MM.1S (cell line): Measurements from ENCODE around the gene SOBP.

Source experiments
- DNase-seq: peaks from one replicate; pipeline ENCODE4 v3.0.0-alpha.2; 2015
- H2AFZ ChIP-seq: fragments of 300-600 bp; sonication (generic); 2 replicates; pipeline ENCODE4 v1.6.0; 2016; ENCODE audit warnings: antibody characterized with exemption, low read length
- H3F3A ChIP-seq: fragments of 300-600 bp; sonication (generic); 2 replicates; pipeline ENCODE4 v1.6.1; 2016; ENCODE audit warnings: mild to moderate bottlenecking, antibody characterized with exemption, low read length, moderate library complexity, mixed read lengths; ENCODE audit not compliant: insufficient read depth
- H3K27ac ChIP-seq: fragments of 300-600 bp; sonication (generic); 2 replicates; pipeline ENCODE4 v1.5.1; 2016; ENCODE audit warnings: mild to moderate bottlenecking, low read length
- H3K27me3 ChIP-seq: fragments of 300-600 bp; sonication (generic); replicated peaks from 2 replicates; pipeline ENCODE4 v1.6.0; 2016; ENCODE audit warnings: low read length; ENCODE audit not compliant: insufficient read depth
- H3K36me3 ChIP-seq: fragments of 300-600 bp; sonication (generic); replicated peaks from 2 replicates; pipeline ENCODE4 v1.6.1; 2016; ENCODE audit warnings: mild to moderate bottlenecking, low read length, mixed read lengths; ENCODE audit not compliant: insufficient read depth
- H3K4me1 ChIP-seq: fragments of 300-600 bp; sonication (generic); 2 replicates; pipeline ENCODE4 v1.6.1; 2016; ENCODE audit warnings: low read length, mixed read lengths
- H3K4me2 ChIP-seq: fragments of 300-600 bp; sonication (generic); 2 replicates; pipeline ENCODE4 v1.6.0; 2016; ENCODE audit warnings: low read depth, low read length
- H3K4me3 ChIP-seq: fragments of 300-600 bp; sonication (generic); 2 replicates; pipeline ENCODE4 v1.5.1; 2016; ENCODE audit warnings: low read length, mixed read lengths
- H3K79me2 ChIP-seq: fragments of 300-600 bp; sonication (generic); 2 replicates; pipeline ENCODE4 v1.6.1; 2016; ENCODE audit warnings: mixed run types, low read length, mixed read lengths
- H3K9ac ChIP-seq: fragments of 300-600 bp; sonication (generic); 2 replicates; pipeline ENCODE4 v1.6.1; 2016; ENCODE audit warnings: low read length, mixed read lengths
- H3K9me2 ChIP-seq: fragments of 300-600 bp; sonication (generic); replicated peaks from 2 replicates; pipeline ENCODE4 v1.6.1; 2016; ENCODE audit warnings: mild to moderate bottlenecking, low read length, mixed read lengths; ENCODE audit not compliant: insufficient read depth
- H3K9me3 ChIP-seq: fragments of 300-600 bp; sonication (generic); replicated peaks from 2 replicates; pipeline ENCODE4 v1.6.1; 2016; ENCODE audit warnings: mild to moderate bottlenecking, low read length, mixed read lengths; ENCODE audit not compliant: insufficient read depth
- H4K20me1 ChIP-seq: fragments of 300-600 bp; sonication (generic); 2 replicates; pipeline ENCODE4 v1.6.1; 2016; ENCODE audit warnings: mild to moderate bottlenecking, low read length, moderate library complexity, mixed read lengths; ENCODE audit not compliant: insufficient read depth
- CTCF ChIP-seq: fragments of 300-600 bp; sonication (generic); IDR thresholded peaks from 2 replicates; pipeline ENCODE4 v1.5.1; 2016; ENCODE audit warnings: antibody characterized with exemption, low read length, mixed read lengths
- EZH2 ChIP-seq: fragments of 300-600 bp; sonication (generic); optimal IDR thresholded peaks from 2 replicates; pipeline ENCODE3; 2017; ENCODE audit warnings: low read depth, mild to moderate bottlenecking, antibody characterized with exemption, low read length, mixed read lengths
- EZH2phosphoT487 ChIP-seq: fragments of 300-600 bp; sonication (generic); IDR thresholded peaks from 2 replicates; pipeline ENCODE4 v1.6.1; 2018; ENCODE audit warnings: antibody characterized with exemption, low read length

Gene SOBP

GRCh38 chr6:107537559-107537958, 47.6 kb downstream of the SOBP start:
- Histone ChIP-seq H4K20me1 (no peaks in the 10 kb centered on the region), H3K9ac (no peak overlapping the region), H2AFZ (no peak overlapping the region), H3K4me2 (no peak overlapping the region), H3F3A (peaks cover 9% of the 10 kb centered on the region), H3K9me3 (no peaks in the 10 kb centered on the region), H3K4me1 (peaks cover 23% of the 10 kb centered on the region), H3K27me3 (no peaks in the 10 kb centered on the region), H3K9me2 (no peaks in the 10 kb centered on the region), H3K79me2 (no peaks in the 10 kb centered on the region), H3K4me3 (no peak overlapping the region), H3K36me3 (no peaks in the 10 kb centered on the region), H3K27ac (no peak overlapping the region)
- no peak for TF ChIP-seq CTCF
- TF ChIP-seq EZH2: no peak
- TF ChIP-seq EZH2phosphoT487: no peak
- no peak for DNase-seq

DNA sequence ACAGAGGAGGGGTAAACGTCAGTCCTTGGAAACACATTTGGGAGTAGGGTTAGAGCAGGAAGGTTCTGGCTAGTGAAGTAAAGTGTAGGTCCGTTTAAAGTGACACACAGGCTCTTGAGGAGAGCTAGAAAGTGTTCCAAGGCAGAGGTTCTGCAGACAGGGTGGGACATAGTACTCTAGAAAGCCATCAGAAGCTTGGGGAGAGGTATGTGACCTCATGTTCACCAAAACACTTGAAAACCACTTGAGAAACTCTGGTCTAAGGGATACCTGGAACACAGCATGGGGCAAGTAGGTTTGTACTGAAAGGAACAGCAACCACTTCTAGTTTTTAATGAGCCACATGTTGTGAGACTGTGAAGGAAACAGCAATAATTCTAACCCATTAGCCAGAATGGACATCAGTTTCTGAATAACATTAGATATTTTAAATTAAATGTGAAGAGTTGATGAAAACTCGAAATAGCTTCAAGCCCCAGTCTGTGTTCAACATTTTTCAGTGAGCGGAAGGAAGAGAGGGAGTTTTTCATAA, 49.0 kb downstream of the SOBP start:
- no peaks in the 10 kb centered on the region for H3K36me3 ChIP-seq
- no peak overlapping the region for H3K4me2 ChIP-seq
- DNase-seq: no peak
- H3K4me3 ChIP-seq: no peak overlapping the region
- H3K9ac ChIP-seq: no peak overlapping the region
- H3K9me3 ChIP-seq: no peaks in the 10 kb centered on the region
- H3F3A ChIP-seq: peaks cover 9% of the 10 kb centered on the region
- H3K4me1 ChIP-seq: peaks cover 23% of the 10 kb centered on the region
- no peaks in the 10 kb centered on the region for H3K79me2 ChIP-seq
- H2AFZ ChIP-seq: no peak overlapping the region
- no peaks in the 10 kb centered on the region for H3K27me3 ChIP-seq
- H3K9me2 ChIP-seq: no peaks in the 10 kb centered on the region; the same call in 1 of the 2 replicates
- no peaks in the 10 kb centered on the region for H4K20me1 ChIP-seq
- TF ChIP-seq EZH2: no peak
- no peak for TF ChIP-seq CTCF
- no peak for TF ChIP-seq EZH2phosphoT487
- H3K27ac ChIP-seq: no peak overlapping the region

DNA sequence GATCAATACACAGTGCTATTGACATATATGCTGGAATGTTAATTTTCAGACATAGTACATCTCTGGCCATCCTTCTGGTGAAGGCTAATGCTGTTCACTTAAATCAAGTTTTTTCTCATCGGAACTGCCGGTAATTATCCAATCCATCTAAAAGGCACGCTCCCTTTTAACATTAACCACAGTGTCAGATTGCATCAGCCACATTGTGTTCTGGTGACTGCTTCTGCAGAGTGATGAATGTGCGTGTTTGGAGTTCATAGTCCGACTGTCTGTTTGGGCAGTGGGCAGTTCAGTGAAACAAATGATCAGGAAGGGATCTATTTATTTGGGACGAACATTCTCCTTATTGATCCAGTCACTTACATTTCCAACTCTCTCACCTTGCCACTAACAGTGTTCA, 49.5 kb downstream of the SOBP start:
- no peaks in the 10 kb centered on the region for H4K20me1 ChIP-seq
- peaks cover 23% of the 10 kb centered on the region for H3K4me1 ChIP-seq
- H3K36me3 ChIP-seq: no peaks in the 10 kb centered on the region
- DNase-seq: no peak
- no peak for TF ChIP-seq EZH2
- no peak for TF ChIP-seq EZH2phosphoT487
- no peak for TF ChIP-seq CTCF
- no peak overlapping the region for H2AFZ ChIP-seq
- H3K4me2 ChIP-seq: no peak overlapping the region
- no peak overlapping the region for H3K27ac ChIP-seq
- no peaks in the 10 kb centered on the region for H3K9me3 ChIP-seq
- H3F3A ChIP-seq: peaks cover 9% of the 10 kb centered on the region
- H3K9ac ChIP-seq: no peak overlapping the region
- no peak overlapping the region for H3K4me3 ChIP-seq
- no peaks in the 10 kb centered on the region for H3K27me3 ChIP-seq
- no peaks in the 10 kb centered on the region for H3K79me2 ChIP-seq
- H3K9me2 ChIP-seq: no peaks in the 10 kb centered on the region; the same call in 1 of the 2 replicates
